Activated T-cell treated with anti-CD3 and anti-CD28 coated beads, Interleukin-2, amount 50 U/mL, for 1 hour (primary cell): ENCODE measurements around the gene LILRA1.
"Not testable (repeated sequence)": the region's sequence is repeated elsewhere in the genome, so short reads cannot be mapped to it uniquely, and the experiment has no call there.

Source experiments
- DNase-seq: peaks from one replicate; pipeline ENCODE4 v3.0.0-alpha.2; 2020

LILRA1 gene

DNA sequence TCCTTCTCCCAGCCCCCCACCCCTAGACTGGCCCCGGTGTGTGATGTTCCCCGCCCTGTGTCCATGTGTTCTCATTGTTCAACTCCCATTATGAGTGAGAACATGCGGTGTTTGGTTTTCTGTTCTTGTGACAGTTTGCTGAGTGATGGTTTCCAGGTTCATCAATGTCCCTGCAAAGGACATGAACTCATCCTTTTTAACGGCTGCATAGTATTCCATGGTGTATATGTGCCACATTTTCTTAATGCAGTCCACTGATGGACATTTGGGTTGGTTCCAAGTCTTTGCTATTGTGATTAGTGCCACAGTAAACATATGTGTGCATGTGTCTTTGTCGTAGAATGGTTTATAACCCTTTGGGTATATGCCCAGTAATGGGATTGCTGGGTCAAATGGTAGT, 15.2 kb upstream of the LILRA1 start:
- not testable (repeated sequence) for DNase-seq

DNA sequence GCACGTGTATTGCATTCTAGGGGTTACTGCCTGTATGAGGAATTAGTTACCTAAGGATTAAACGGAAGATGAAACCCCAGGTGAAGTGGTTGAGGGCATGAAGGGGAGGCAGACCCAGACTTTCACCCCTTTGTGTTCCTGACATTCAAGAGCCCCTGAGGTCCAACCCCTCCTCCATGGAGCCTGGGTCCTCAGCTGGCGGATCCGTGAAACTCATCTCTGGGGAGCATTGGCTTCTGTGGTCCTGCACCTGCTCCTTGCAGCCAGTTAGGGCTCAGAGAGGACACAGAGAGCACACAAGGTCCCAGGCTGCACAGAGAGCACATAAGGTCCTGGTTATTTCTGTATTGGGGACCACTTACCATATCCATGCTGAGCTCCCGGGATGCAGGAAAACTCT, 7.0 kb upstream of the LILRA1 start:
- DNase-seq: no peak

DNA sequence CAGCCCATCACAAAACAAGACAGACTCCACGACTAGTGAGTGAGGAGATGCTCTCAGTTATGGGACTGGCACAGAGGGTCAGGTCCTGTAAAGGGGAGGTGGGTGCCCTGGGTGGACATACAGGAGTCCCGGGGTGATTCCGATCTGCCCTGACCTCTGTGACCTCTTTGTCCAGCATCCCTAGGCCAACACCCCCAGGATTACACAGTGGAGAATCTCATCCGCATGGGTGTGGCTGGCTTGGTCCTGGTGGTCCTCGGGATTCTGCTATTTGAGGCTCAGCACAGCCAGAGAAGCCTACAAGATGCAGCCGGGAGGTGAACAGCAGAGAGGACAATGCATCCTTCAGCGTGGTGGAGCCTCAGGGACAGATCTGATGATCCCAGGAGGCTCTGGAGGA, 6.4 kb upstream of the LILRA1 start:
- DNase-seq: no peak

DNA sequence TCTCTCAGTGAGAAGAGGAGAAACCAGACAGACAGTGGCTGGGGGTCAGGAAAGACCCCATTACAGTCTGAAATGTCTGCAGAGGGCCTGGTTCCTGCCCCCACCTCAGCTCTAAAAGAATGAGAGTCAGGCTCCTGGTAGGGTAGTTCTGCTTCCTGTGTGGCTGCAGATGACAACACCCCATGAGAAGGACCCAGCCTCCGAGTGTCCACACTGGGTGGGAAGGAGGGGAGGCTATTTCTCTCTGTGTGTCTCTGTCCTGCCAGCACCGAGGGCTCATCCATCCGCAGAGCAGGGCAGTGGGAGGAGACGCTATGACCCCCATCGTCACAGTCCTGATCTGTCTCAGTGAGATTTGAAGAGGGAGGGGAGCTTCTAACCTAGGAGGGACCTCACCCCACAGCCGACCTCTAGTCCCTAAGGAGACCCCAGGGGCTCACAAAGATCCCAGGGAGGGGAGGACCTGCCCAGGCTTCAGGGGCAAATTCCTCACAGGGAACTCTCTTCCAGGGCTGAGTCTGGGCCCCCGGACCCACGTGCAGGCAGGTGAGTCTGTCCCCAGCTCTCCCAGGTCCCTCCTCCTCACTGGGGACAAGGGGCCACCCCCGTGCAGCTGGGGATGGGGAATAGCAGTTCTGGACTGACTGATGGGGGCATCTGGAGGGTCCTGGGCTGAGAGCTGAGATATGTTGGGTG, 647 bp downstream of the LILRA1 start:
- DNase-seq: not testable (repeated sequence)

DNA sequence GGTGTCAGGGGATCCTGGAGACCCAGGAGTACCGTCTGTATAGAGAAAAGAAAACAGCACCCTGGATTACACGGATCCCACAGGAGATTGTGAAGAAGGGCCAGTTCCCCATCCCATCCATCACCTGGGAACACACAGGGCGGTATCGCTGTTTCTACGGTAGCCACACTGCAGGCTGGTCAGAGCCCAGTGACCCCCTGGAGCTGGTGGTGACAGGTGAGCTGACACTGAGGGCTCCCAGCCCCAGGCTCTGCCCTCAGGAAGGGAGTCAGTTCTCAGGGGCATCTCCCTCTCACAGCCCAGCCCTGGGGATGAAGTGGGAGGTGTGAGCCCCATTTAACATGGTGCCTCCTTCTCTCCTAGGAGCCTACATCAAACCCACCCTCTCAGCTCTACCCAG, 1.3 kb downstream of the LILRA1 start:
- no peak for DNase-seq

DNA sequence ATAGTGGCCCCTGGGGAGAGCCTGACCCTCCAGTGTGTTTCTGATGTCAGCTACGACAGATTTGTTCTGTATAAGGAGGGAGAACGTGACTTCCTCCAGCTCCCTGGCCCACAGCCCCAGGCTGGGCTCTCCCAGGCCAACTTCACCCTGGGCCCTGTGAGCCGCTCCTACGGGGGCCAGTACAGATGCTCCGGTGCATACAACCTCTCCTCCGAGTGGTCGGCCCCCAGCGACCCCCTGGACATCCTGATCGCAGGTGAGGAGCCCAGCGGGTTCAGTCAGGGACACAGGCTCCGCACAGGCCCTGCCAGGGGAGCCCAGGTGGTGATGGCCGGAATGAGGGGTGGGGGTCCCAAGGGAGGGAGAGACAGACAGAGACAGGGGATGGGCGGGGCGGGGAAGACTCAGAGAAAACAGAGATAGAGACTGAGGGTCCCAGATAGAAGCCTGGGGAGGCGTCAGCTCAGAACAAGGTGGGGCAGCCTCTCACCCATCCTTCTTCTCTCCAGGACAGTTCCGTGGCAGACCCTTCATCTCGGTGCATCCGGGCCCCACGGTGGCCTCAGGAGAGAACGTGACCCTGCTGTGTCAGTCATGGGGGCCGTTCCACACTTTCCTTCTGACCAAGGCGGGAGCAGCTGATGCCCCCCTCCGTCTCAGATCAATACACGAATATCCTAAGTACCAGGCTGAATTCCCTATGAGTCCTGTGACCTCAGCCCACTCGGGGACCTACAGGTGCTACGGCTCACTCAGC, 2.4 kb downstream of the LILRA1 start:
- not testable (repeated sequence) for DNase-seq

DNA sequence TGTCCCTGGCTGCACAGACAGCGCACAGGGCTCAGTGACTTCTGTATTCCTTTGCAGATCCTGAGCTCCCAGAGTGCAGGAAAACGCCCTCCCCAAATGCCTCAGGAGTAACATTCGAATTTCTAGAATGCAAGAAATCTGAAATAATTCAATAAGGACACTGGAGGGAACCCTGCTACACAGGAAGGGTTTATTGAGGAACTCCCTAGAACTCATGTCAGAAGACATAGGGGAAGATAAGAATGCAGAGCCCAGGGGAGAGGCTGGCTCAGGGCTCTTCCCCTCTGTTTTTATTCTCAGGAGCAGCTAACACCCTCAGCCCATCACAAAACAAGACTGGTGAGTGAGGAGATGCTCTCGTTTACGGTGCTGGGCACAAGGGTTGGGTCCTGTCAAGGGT, 6.8 kb downstream of the LILRA1 start:
- DNase-seq: no peak

DNA sequence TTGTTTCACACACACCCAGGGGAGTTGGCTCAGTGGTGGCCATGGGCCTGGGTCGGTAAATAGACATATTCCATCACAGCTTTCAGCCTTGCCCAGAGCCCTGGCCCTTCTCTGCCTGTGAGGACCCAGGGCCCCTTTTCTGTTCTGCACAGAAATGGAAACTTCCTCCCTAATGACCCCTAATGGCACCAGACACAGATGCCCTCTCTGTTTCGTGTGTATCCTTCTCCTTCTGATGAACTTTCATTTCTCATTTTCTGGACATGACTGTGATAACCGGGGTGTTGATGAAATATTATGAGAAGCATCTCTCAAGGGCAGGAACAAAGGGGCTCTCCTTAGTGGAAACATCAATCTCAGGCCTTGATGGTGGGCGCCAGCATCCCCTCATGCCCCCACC, 12.8 kb downstream of the LILRA1 start:
- DNase-seq: no peak

DNA sequence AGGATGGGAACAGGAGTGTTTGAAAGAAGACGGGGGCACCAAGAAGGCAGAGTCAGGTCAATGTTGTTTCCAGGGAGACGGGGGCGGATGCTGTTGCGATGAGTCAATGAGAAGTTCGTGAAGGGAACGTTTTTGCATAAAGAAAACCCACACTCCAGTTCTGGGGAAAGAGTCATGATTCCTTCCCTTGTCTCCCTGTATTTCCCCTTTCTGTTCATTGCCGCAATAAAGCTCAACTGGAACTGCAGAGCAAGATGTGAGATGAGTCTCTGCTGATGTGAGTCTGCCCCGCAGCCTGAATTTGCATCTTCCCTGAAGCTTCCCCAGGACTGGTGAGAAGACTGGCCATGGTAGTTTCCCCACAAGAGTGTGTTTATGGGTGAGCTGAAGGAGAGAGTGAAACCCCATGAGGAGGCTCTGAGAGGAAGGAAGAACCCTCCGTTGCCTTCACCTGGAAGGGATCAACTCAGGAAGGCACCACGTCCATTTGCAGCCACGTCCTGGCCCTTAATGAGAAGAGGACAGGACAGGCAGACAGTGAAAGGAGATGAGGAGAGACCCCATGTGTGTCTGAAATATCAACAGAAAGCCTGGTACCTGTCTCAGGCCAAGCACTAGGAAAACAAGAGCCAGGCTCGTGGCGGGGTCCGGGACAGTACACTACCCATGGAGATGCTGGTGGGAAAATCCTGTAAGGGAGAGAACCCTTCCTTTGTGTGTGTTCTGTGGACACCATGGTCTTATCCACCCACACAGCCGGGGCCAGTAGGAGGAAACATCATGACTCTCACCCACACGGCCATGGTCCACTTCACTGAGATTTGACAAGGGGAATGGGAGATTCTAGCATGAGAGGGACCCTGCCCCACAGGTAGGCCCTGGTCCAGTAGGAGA, 13.7 kb downstream of the LILRA1 start:
- DNase-seq: no peak

DNA sequence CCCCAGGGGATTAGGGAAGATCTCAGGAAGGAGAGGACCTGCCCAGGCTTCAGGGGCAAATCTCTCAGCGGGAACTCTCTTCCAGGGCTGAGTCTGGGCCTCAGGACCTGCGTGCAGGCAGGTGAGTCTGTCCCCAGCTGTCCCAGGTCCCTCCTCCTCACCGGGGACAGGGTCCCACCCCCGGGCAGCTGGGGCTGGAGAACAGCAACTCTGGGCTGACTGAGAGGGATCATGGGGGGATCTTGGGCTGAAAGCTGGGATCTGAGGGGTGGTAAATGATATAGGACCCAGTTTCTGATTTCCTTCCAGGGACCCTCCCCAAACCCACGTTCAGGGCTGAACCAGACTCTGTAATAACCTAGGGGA, 14.3 kb downstream of the LILRA1 start:
- no peak for DNase-seq

DNA sequence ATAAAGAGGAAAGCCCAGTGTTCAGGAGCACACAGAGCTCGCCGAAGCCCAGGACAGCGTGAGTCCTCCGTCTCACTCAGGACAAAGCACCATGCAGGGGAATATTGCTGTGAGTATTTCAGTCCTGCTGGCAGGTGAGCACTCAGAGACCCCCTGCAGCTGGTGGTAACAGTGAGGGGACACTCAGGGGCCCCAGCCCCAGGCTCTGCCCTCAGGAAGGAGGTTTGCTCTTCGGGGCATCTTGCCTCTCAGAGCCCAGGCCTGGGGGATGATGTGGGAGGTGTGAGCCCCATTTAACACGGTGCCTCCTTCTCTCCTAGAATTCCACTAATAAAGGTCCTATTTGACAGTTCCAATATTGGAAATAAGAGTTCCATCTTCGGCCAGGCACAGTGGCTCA, 14.8 kb downstream of the LILRA1 start:
- DNase-seq: no peak

DNA sequence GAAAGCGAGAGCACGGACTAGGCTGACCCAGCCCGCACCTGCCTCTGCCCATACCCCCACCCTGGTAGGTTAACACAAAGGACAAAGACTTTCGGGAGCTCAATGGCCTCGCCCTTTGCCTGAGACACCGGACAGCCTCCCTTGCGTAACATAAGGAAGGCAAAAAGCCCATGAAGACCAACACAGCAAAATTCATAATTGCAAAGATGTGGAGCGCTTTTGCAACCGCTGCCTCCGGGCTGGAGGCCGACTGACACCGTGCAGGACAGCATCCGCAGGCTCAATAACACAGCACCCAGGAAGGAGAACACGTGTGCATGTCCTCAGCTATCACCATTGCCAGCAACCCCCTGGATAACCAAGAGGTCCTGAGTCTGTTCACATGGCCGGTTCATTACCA, 15.4 kb downstream of the LILRA1 start:
- no peak for DNase-seq

DNA sequence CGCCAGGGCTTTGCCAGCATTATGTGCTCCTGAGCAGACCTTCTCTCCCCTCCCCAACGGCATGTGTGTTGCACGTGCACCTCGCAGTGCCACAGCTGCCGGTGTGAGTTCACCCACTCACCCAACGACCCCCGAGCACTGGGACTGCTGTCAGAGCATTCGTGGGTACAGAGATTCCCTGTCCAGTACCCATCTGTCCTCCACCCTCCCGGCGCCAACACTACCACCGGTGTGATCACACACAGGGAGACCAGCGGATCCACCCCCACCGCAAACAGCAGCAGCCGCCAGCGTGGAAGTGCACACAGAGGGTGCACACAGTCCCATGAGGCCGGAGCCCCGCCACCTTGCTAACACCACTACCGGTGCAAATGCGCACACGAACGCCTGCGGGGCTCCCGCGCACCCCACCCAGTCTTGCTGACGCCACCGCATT, 15.9 kb downstream of the LILRA1 start:
- no peak for DNase-seq

DNA sequence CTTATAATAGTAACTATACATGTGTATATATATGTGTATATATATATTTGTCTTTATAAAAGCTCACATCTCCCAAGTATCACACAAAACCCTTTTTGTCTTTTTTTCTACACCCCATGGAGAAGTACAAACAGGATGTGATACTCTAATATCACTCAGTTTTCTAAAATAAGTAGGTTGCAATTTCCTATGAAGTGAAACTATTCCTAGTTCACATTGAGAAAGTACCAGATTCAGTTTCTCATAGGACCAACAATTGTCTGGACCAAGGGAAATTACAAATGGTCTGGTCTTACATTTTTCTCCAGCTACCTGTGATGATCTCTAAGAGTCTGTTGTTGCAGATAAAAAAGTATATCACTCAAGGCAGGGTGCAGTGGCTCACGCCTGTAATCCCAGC, 19.0 kb downstream of the LILRA1 start:
- no peak for DNase-seq

DNA sequence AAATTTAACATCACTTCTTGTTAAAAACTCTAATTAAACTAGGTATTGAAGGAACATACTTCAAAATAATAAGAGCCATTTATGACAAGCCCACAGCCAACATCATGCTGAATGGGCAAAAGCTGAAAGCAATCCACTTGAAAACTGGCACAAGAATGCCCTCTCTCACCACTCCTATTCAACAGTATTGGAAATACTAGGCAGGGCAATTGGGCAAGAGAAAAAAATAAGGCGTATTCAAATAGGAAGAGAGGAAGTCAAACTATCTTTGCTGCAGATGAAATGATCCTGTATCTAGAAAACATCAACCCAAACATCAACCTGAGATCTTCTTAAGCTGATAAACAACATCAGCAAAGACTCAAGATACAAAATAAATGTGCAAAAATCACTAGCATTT, 21.3 kb downstream of the LILRA1 start:
- no peak for DNase-seq

DNA sequence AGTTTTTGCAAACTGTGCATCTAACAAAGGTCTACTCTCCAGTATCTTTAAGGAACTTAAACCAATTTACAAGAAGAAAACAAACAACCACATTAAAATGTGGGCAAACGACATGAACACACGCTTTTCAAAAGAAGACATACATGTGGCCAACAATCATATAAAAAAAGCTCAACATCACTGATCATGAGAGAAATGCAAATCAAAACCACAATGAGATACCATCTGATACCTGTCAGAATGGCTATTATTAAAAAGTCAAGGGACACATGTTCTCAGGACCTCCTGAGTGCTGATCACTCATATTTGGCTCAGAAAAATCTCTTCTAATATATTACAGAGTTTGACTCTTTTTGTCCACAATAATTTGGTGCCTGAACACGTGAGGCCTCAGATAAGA, 22.6 kb downstream of the LILRA1 start:
- DNase-seq: no peak

DNA sequence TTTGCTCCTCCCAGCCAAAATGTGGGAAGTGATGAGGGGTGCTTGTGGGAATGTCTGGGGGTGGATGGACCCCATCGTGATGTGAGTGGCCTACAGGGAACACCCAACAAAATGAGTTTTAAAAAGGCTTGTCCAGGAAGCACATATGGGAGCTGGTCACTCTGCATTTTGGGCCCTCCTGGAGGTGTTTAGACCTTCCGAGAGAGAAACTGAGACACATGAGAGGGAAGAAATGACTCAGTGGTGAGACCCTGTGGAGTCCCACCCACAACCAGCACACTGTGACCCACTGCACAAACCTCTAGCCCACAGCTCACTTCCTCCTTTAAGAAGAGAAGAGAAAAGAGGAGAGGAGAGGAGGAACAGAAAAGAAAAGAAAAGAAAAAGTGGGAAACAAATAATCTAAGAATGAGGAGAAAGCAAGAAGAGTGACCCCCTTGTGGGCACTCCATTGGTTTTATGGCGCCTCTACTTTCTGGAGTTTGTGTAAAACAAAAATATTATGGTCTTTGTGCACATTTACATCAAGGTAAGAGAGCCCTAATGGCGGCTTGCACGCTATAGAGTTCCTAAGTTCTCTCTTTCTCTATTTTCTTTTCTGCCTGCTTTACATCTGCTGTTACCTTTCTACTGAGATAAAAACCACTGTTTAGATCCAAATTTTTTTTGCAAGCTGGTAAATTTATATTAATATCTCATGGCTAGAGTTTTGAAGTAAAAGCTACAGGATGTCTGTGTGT, 23.6 kb downstream of the LILRA1 start:
- DNase-seq: no peak

DNA sequence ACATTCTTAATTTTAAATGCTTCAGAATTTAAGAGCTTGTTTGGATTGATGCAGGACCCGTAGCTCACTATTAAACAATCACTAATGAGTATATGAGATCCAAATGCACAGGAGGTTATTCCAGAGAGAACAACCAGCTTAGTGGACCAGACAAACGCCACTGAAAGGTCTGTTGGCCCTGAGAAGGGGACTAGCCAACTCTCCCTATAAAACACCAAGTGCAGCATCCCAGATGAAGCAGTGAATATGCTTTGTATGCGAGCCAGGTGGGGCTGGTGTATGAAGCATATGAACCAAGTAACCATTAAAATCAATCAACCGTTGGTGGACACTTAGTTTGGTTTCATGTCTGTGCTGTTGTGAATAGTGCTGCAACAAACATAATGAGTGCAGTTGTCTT, 27.0 kb downstream of the LILRA1 start:
- no peak for DNase-seq

DNA sequence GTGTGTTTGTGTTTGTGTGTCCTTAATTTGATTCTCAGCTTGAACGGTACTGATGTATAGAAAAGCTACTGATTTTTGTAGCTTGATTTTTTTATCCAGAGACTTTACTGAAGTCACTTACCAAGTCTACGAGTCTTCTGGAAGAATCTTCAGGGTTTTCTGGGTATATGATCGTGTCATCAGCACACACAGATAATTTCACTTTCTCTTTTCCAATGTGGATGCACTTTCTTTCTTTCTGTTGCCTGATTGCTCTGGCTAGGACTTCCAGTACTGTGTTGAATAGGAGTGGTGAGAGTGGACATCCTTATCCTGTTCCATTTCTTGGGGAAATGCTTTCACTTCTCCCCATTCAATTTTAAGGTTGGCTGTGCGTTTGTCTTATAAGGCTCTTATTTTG, 29.0 kb downstream of the LILRA1 start:
- no peak for DNase-seq

DNA sequence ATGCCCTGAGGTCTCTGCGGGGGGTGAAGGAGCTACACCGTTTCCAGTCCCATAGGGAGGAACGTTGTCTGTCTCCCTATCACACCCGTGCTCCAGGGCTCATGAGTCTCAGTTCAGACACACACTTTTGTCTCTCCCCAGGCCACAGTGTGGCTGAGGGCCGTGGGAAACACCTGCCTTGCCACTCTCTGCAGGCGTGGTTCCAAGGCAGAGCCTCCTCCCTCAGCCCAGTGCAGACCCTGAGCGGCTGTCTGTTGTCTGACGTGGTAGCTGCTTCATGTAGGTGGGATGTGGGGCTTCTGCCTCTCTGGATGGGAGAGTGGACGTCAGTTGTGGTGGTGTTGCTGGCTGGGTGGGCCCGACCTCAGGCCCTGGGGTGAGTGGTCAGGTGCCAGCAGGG, 30.8 kb downstream of the LILRA1 start:
- DNase-seq: not testable (repeated sequence)

DNA sequence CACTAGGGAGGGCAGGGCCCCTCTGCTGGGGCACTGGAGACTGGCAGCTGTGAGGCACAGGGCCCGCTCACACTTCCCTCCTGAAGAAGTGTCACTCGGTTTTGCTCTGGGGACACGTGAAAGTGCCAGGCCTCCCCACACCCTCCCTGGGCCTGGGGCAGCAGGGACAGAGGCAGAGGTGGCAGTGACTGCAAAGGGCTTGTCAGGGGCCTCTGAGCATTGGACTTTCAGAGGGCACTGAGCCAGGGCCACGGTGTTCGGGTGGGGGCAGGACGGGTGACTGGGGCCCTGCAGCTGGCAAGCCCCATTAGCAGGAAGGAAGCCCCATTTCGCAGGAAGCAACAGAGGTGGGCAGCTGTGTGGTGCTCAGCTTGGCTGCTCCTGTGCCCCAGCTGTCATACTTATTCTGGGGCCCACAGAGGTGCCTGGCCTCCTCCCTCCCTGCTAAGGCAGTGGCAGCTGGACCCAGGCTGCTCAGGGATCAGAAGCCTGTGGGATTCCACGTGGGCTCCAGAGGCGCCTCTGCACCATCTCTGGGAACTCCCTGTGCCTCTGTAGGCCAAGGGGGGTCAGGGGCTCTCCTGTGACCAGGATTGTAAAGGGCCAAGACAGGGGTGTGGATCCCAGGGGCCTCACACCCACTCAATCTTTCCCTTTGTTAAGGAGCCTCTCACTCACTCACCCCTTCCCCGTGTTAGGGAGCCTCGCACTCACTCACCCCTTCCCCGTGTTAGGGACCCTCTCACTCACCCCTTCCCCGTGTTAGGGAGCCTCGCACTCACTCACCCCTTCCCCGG, 31.7 kb downstream of the LILRA1 start:
- DNase-seq: not testable (repeated sequence)

DNA sequence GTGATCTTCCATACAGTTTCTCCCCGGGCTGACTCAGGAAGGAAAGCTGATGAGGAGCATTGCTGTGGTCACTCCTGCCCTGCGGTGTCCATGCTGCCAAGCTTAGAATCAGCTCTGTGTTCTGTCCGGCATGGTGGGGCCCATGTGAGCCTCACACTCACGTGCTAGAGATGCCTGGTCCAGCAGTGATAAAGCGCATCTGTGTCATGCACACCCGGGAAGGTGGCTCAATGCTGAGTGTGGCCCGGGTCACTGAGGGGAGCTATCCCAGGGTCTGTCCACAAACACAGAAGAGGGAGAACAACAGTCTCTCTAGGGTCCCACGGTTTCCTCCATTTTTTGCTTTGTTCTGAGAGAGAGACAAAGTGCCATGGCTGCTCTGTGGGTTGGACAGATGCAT, 33.3 kb downstream of the LILRA1 start:
- DNase-seq: no peak
